ENCODE results near the gene TDRD3. TPM values are rescaled to one million over a fixed set of nuclear protein-coding genes. Genes with fewer than 3 reads are reported as not detected.

Gene TDRD3
- total and polyA plus RNA-seq, 11 donors: 13.3 to 56.4 (median 36.8) TPM

- TF ChIP-seq CTCF (IDR thresholded peaks at IDR 0.05) (no peak), POLR2A (IDR thresholded peaks at IDR 0.05) (no peak)
- Histone ChIP-seq H3K4me1 (no peaks in the 10 kb centered on the region), H3K27ac (no peak overlapping the region), H3K4me3 (no peak overlapping the region), H3K9me3 (peaks cover 0 to 4% (median 0%) of the 10 kb centered on the region in 12 donors), H3K27me3 (no peaks in the 10 kb centered on the region), H3K36me3 (peaks cover 0 to 43% (median 13%) of the 10 kb centered on the region in 9 donors)
- 66 to 79% (median 75%) methylated on average over 8 of the region's 8 CpGs for WGBS, 4 donors
- no peak for DNase-seq
- intact Hi-C loops (cut with DNase I): no loop called here
- no peak for ATAC-seq
Observed at GRCh38 chr13:60572855-60573254, 175.8 kb downstream of the TDRD3 start.

- ATAC-seq: no peak
- no peak for DNase-seq
- intact Hi-C loops (cut with DNase I): no loop called here
Observed at GRCh38 chr13:60574735-60575134, 177.7 kb downstream of the TDRD3 start.

GRCh38 chr13:60575142-60575541, 178.1 kb downstream of the TDRD3 start:
- H3K4me1 ChIP-seq: no peaks in the 10 kb centered on the region
- ATAC-seq: no peak
- peaks cover 0 to 21% (median 3%) of the 10 kb centered on the region in 9 donors for H3K36me3 ChIP-seq
- TF ChIP-seq CTCF (IDR thresholded peaks at IDR 0.05) (no peak), POLR2A (IDR thresholded peaks at IDR 0.05) (no peak)
- 75 to 91% (median 88%) methylated on average over 1 of the region's 1 CpG for WGBS, 4 donors
- no peak for DNase-seq
- no peak overlapping the region for H3K4me3 ChIP-seq
- intact Hi-C loops (cut with DNase I): no loop called here
- H3K9me3 ChIP-seq: no peaks in the 10 kb centered on the region
- H3K27ac ChIP-seq: no peak overlapping the region
- no peaks in the 10 kb centered on the region for H3K27me3 ChIP-seq

More at GRCh38 chr13:60574735-60575134, 177.7 kb downstream of the TDRD3 start:
- Histone ChIP-seq H3K4me1 (no peaks in the 10 kb centered on the region), H3K4me3 (no peak overlapping the region), H3K27ac (no peak overlapping the region), H3K9me3 (no peaks in the 10 kb centered on the region), H3K36me3 (peaks cover 0 to 25% (median 6%) of the 10 kb centered on the region in 9 donors), H3K27me3 (no peaks in the 10 kb centered on the region)
- WGBS, 4 donors: 92 to 96% (median 94%) methylated on average over 5 of the region's 5 CpGs
- no peak for TF ChIP-seq POLR2A (IDR thresholded peaks at IDR 0.05)
- TF ChIP-seq CTCF (IDR thresholded peaks at IDR 0.05): no peak

GRCh38 chr13:60577761-60578160, 180.7 kb downstream of the TDRD3 start:
- Histone ChIP-seq H3K4me3 (no peak overlapping the region), H3K4me1 (no peaks in the 10 kb centered on the region), H3K27me3 (no peaks in the 10 kb centered on the region), H3K9me3 (no peaks in the 10 kb centered on the region), H3K27ac (no peak overlapping the region), H3K36me3 (peaks cover 0 to 6% (median 0%) of the 10 kb centered on the region in 9 donors)
- no peak for DNase-seq
- no peak for TF ChIP-seq CTCF (IDR thresholded peaks at IDR 0.05)
- TF ChIP-seq POLR2A (IDR thresholded peaks at IDR 0.05): no peak
- ATAC-seq: no peak
- 90 to 96% (median 95%) methylated on average over 3 of the region's 3 CpGs for WGBS, 4 donors
- intact Hi-C loops (cut with DNase I): no loop called here

Measured in heart left ventricle (tissue), 16 donors.